ENCODE data around the gene KRIT1. TPM values are rescaled to one million over a fixed set of nuclear protein-coding genes. Genes with fewer than 3 reads are reported as not detected.

The KRIT1 gene
- total RNA-seq, result 10 to 100 TPM; 31.8 to 38.2 (median 35.7) TPM
- 19.0 TPM for polyA plus RNA-seq
- long read RNA-seq, donor 1, partial matches to known transcripts, result 5 of 23 reads
- long read RNA-seq, donor 1, other reads (novel, unspliced or antisense), result 16 of 23 reads
- long read RNA-seq, donor 2, partial matches to known transcripts, result 0 of 4 reads
- long read RNA-seq, donor 2, other reads (novel, unspliced or antisense), result 4 of 4 reads
- long read RNA-seq, donor 3, partial matches to known transcripts, result 3 of 31 reads
- long read RNA-seq, donor 3, other reads (novel, unspliced or antisense), result 26 of 31 reads
- long read RNA-seq, donor 4, partial matches to known transcripts, result 3 of 11 reads
- long read RNA-seq, donor 4, other reads (novel, unspliced or antisense), result 8 of 11 reads

DNA sequence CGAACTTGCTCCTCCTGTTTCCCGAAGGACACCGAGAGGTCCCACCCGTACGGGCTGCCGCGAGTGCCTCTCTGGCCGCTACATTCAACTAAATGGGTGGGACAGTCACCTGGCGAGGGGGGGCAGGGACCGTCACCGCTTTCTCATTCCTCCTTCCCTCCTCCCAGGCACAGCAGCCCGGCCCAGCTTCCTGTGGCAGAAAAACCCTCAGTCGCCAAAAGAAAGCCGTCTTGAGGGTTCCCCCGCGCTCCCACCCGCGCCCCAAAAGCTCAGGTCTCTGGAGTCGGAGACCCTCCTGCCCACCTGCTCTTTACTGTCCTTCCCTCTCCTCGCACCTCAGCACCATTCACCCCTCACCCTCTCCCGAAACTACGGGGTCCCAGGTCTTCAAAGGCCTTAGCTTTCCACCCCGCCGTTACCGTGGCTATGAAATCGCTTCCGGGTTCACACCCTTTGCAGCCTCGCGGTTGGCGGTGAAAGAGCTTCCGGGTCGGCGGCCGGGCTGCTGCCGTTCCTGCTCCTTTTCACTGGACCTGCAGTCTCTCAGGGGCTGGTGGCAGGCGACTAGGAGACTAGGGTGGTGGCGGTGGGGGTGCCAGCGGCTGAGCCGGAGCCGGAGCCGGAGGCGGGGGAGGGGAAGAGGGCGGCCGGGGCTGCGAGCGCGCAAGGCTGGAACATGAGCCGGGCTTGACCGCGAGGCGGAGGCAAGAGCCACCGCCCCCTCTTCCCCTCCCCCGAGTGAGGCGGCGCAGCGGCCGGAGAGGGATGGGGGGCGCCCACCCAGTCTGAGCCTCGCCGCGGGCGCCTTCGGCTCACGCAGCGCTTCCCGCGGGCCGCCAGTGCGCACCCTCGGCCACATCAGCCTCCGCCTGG, at the start of gene KRIT1, which contains the start of gene ANKIB1:
KRIT1 (minus strand) TSS at position 428 of the 873 bp plus-strand sequence. CDS start 3,779 bp downstream, outside the sequence.
ANKIB1 (plus strand) TSS at position 488 of the 873 bp plus-strand sequence. CDS start 49,005 bp downstream, outside the sequence.
- under 1% methylated on average over 71 of the region's 71 CpGs for WGBS

DNA sequence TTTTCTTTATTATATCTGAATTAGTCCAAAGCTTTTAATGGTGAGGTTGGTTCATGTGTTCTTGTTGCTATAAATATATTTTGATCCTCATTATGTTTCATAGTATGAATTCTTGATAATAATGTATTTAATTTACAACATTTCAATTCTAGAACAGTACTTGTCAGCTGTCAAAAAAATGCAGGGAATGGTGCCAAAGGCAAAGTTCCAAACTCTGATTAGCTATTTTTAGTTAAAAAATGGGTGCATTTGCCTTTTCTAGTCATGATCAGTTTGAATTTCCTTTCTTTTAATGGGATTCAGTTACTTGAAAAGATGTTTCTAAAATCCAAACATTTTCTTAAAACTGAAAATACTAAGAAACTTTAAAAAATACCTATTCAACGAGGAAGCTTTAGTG, 49.7 kb upstream of the KRIT1 start:
- Histone ChIP-seq H3K27ac (ENCODE audit: low read length) (no peak overlapping the region), H3K27me3 (ENCODE audit: control insufficient read depth, insufficient read depth) (no peaks in the 10 kb centered on the region), H3K9me3 (ENCODE audit: control insufficient read depth, low read length) (no peaks in the 10 kb centered on the region), H3K4me3 (ENCODE audit: low read length) (no peak overlapping the region), H3K4me1 (ENCODE audit: control insufficient read depth, insufficient read depth, low read length) (peaks cover 2% of the 10 kb centered on the region)
- DNase-seq (no peak), ATAC-seq (no peak)
- 18% methylated on average over 1 of the region's 1 CpG for WGBS
- intact Hi-C loops (cut with DNase I), result no loop called here

More for the DNA sequence above, at the start of gene KRIT1, which contains the start of gene ANKIB1:
- Histone ChIP-seq H3K9me3 (ENCODE audit: control insufficient read depth, low read length) (no peaks in the 10 kb centered on the region), H3K4me3 (ENCODE audit: low read length) (peak within 1 kb of the TSS; percentile 87), H3K27ac (ENCODE audit: low read length) (peak within 1 kb of the TSS; percentile 89), H3K27me3 (ENCODE audit: control insufficient read depth, insufficient read depth) (no peaks in the 10 kb centered on the region), H3K4me1 (ENCODE audit: control insufficient read depth, insufficient read depth, low read length) (no peaks in the 10 kb centered on the region)
- ATAC-seq (peak; percentile 97 to 98), DNase-seq (peak; percentile 89 to 95 (median 94))
- intact Hi-C loops (cut with DNase I), result no loop called here

DNA sequence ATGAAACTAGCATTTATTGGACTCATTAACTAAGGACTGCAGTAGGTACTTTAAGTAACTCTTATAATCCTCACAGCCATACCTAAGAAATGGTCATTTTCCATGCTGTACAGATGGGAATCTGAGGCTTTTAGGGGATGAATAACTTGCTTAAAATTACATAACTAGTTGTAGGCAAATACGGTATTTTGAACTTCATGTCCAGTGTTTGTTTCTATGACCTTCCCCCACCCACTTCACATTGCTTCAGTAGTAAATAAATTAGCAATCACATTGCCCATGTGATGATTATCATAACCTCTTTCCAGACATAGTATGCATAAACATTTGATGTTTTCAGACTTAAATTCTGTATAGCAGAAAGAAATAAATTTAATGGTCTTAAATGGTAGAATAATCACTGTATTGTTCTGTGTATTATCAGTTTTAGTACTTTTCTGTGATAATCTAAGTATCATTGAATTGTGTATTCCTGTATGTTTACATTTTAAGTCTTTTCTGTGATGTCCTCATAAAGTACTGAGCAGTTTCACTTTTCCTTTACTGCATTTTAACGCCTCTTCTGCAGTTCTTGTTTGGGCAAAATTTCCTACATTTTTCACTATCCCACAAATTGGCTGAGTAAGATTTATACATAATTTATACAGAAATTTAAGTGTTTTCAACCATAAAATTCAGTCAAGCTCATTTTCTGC, 48.3 kb upstream of the KRIT1 start:
- ATAC-seq (no peak), DNase-seq (no peak)
- intact Hi-C loops (cut with DNase I), result no loop called here
- Histone ChIP-seq H3K4me1 (ENCODE audit: control insufficient read depth, insufficient read depth, low read length) (peaks cover 2% of the 10 kb centered on the region), H3K27ac (ENCODE audit: low read length) (no peak overlapping the region), H3K9me3 (ENCODE audit: control insufficient read depth, low read length) (no peaks in the 10 kb centered on the region), H3K27me3 (ENCODE audit: control insufficient read depth, insufficient read depth) (no peaks in the 10 kb centered on the region), H3K4me3 (ENCODE audit: low read length) (peak overlapping the region; percentile 45)
- WGBS, result 37% methylated on average over 2 of the region's 2 CpGs

DNA sequence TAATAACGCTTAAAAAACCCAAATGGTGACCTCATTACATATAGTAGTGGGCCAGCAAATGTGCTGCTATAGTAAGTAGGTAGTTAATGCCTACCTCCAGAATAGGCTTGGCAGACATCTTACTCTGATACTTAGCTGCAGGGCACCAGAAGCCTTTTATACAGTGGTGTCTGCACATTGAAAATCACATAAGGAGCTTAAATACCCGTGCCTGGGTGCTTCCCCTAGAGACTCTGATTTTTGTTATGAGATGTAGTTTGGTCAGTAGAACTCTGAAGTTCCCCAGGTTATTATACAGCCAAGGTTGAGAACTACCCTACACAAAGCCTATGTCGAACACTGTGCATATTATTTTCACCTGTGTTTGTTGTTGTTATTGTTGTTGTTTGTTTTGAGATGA, 47.3 kb upstream of the KRIT1 start:
- DNase-seq, result no peak
- WGBS, result 79% methylated on average over 3 of the region's 3 CpGs
- no peak for ATAC-seq
- H3K4me3 ChIP-seq (ENCODE audit: low read length), result no peak overlapping the region
- intact Hi-C loops (cut with DNase I), result no loop called here
- H3K4me1 ChIP-seq (ENCODE audit: control insufficient read depth, insufficient read depth, low read length), result peaks cover 2% of the 10 kb centered on the region
- no peak overlapping the region for H3K27ac ChIP-seq (ENCODE audit: low read length)
- H3K9me3 ChIP-seq (ENCODE audit: control insufficient read depth, low read length), result no peaks in the 10 kb centered on the region
- H3K27me3 ChIP-seq (ENCODE audit: control insufficient read depth, insufficient read depth), result no peaks in the 10 kb centered on the region

DNA sequence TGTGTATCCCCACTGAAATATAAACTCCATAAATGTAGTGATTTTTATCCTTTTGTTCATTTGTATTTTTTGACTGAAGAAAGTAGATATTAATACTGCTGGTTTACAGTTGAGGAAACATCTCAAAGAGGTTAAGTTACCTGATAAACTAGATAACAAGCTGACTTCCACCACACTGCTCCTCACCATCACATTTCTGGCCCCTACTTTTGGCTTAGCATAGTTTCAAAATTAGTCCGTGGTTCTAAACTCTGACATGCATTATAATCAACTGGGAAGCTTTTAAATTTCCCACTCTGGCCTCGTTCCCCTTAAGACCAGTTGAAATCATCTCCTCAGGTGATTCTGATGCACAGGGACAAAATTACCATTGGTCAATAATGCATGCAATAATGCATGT, 43.6 kb upstream of the KRIT1 start:
- Histone ChIP-seq H3K4me3 (ENCODE audit: low read length) (no peak overlapping the region), H3K27ac (ENCODE audit: low read length) (no peak overlapping the region), H3K9me3 (ENCODE audit: control insufficient read depth, low read length) (no peaks in the 10 kb centered on the region), H3K4me1 (ENCODE audit: control insufficient read depth, insufficient read depth, low read length) (peaks cover 2% of the 10 kb centered on the region), H3K27me3 (ENCODE audit: control insufficient read depth, insufficient read depth) (no peaks in the 10 kb centered on the region)
- no peak for DNase-seq
- no peak for ATAC-seq
- WGBS, result 98% methylated on average over 2 of the region's 2 CpGs
- intact Hi-C loops (cut with DNase I), result no loop called here

DNA sequence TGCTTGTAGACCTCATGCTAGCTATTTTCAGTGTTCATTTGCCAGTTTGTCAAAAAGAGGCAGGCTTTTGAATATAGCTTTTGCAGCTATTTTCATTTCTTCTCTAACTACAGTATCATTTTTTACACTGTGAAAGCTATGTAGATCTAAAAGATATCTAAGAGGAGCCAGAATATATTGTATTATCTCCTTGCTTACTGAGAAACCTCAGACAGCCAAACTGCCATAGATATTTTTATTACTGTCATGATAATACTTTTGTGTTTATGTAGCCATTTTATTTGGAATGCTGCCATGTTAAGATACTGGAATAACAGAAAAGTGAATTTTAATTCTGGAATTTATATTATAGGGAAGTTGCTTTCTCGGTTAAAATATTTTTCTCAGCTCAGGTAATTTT, 37.2 kb upstream of the KRIT1 start:
- Histone ChIP-seq H3K4me1 (ENCODE audit: control insufficient read depth, insufficient read depth, low read length) (peaks cover 4% of the 10 kb centered on the region), H3K9me3 (ENCODE audit: control insufficient read depth, low read length) (no peaks in the 10 kb centered on the region), H3K27me3 (ENCODE audit: control insufficient read depth, insufficient read depth) (no peaks in the 10 kb centered on the region), H3K27ac (ENCODE audit: low read length) (no peak overlapping the region), H3K4me3 (ENCODE audit: low read length) (no peak overlapping the region)
- WGBS, result 78% methylated on average over 1 of the region's 1 CpG
- ATAC-seq (no peak), DNase-seq (no peak)
- intact Hi-C loops (cut with DNase I), result no loop called here

DNA sequence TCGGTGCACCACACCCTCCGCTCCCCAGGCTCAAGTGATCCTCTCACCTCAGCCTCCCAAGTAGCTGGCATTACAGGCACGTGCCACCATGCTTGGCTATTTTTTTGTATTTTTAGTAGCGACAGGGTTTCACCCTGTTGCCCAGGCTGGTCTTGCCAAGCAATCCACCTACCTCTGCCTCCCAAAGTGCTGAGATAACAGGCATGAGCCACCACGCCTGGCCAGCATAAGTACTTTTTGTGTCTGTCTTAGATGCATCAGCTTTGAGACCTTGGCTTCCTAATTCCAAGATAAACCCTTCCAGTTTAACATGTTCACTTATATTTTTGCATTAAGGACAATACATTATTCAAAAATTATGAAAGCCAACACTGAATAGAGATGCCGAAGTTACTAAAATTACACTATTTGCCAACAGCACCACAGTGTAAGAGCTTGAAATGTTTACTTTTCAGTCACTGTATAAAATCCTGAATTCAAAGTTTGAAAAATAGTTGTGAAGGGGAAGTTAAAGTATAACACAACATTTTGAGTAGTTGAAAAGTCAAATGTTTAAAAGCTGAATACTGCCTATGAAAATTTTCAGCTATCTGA, 36.6 kb upstream of the KRIT1 start:
- DNase-seq (no peak), ATAC-seq (no peak)
- WGBS, result 91% methylated on average over 6 of the region's 6 CpGs
- H3K4me3 ChIP-seq (ENCODE audit: low read length), result no peak overlapping the region
- intact Hi-C loops (cut with DNase I), result no loop called here
- no peak overlapping the region for H3K27ac ChIP-seq (ENCODE audit: low read length)
- H3K9me3 ChIP-seq (ENCODE audit: control insufficient read depth, low read length), result no peaks in the 10 kb centered on the region
- H3K27me3 ChIP-seq (ENCODE audit: control insufficient read depth, insufficient read depth), result no peaks in the 10 kb centered on the region
- H3K4me1 ChIP-seq (ENCODE audit: control insufficient read depth, insufficient read depth, low read length), result peaks cover 4% of the 10 kb centered on the region

DNA sequence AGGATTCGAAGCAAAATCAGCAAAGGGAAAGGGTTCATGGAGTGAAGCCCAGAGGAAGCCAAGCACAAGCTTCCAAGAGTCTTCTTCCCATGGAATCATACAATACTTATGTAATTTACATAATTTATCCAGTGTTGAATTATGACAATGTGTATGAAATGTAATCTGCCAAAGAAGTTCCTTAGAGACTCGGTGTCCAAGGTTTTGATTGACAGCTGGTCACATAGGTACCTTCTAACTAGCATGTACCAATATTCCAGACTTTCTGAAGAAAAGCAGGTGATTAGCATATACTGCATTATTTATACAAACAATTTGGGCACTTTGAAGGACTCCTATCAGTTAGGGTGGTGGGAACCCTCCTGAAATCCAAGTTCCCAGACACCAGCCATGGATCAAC, 35.3 kb upstream of the KRIT1 start:
- Histone ChIP-seq H3K27me3 (ENCODE audit: control insufficient read depth, insufficient read depth) (no peaks in the 10 kb centered on the region), H3K4me1 (ENCODE audit: control insufficient read depth, insufficient read depth, low read length) (peaks cover 4% of the 10 kb centered on the region), H3K9me3 (ENCODE audit: control insufficient read depth, low read length) (no peaks in the 10 kb centered on the region), H3K27ac (ENCODE audit: low read length) (no peak overlapping the region), H3K4me3 (ENCODE audit: low read length) (no peak overlapping the region)
- ATAC-seq (no peak), DNase-seq (no peak)
- 95% methylated on average over 2 of the region's 2 CpGs for WGBS
- intact Hi-C loops (cut with DNase I), result no loop called here

DNA sequence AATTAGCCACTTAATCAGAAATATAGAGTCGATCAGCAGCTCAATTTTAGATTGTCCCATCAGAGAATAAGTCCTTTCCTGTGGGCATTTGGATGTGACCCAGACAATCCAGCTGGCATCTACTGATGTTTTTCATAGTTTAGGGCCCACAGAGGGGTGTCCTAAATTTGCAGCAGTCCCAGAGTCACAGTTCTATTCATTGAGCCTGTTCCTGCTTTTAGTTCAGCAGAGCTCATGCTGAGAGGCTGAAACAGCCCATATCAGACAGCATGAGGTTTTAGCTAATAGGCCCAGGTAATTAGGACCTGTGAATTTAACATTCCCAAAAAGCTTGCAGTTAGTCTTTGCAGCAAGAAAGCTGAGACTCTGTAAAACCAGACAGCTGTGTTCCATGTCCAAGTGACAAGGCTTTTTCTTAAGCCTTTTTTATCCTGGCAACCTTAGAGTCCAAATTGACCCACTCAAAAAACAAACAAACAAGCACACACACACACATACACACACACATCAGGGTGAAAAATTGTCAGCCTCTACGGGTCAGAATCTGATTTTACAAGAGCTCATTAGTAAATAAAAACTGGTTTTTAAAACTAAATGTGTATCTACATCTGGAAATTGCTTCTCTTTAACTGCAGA, 33.8 kb upstream of the KRIT1 start:
- WGBS, result 56% methylated on average over 2 of the region's 2 CpGs
- ATAC-seq (no peak), DNase-seq (no peak)
- intact Hi-C loops (cut with DNase I), result no loop called here
- Histone ChIP-seq H3K9me3 (ENCODE audit: control insufficient read depth, low read length) (no peaks in the 10 kb centered on the region), H3K4me3 (ENCODE audit: low read length) (no peak overlapping the region), H3K27ac (ENCODE audit: low read length) (no peak overlapping the region), H3K27me3 (ENCODE audit: control insufficient read depth, insufficient read depth) (no peaks in the 10 kb centered on the region), H3K4me1 (ENCODE audit: control insufficient read depth, insufficient read depth, low read length) (peaks cover 4% of the 10 kb centered on the region)

DNA sequence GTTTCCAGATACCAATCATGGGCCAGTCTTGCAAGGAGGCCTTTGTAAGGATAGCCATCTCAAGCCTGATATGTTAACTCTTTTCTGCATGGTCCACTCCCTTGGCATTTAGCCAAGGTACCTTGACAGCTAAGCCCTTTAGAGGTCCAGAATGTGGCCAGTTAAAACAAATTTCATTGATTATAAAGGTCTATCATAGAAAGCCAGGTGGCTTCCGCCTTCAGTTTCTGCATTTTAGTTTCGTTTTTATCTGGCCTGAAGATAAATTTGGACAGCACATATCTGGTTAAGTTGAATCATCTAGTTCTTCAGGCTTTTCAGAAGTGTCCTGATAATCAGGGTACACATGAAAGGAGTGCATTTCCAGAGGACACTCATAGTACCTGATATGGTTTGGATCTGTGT, 30.7 kb upstream of the KRIT1 start:
- Histone ChIP-seq H3K4me3 (ENCODE audit: low read length) (no peak overlapping the region), H3K27ac (ENCODE audit: low read length) (no peak overlapping the region), H3K4me1 (ENCODE audit: control insufficient read depth, insufficient read depth, low read length) (peaks cover 6% of the 10 kb centered on the region), H3K27me3 (ENCODE audit: control insufficient read depth, insufficient read depth) (no peaks in the 10 kb centered on the region), H3K9me3 (ENCODE audit: control insufficient read depth, low read length) (no peaks in the 10 kb centered on the region)
- intact Hi-C loops (cut with DNase I), result no loop called here
- no peak for DNase-seq
- no peak for ATAC-seq
- WGBS, result 74% methylated on average over 2 of the region's 2 CpGs
